HG02678 (cell line): ENCODE results near the gene CMIP.
"Not testable (repeated sequence)": the region's sequence is repeated elsewhere in the genome, so short reads cannot be mapped to it uniquely, and the experiment has no call there.

Experiments used
- ATAC-seq: cut with Tn5 transposase; IDR thresholded peaks from one replicate; pipeline ENCODE4 v1.9.1; 2021; ENCODE audit warnings: mild to moderate bottlenecking, moderate library complexity; ENCODE audit not compliant: unreplicated experiment

CMIP gene

GRCh38 chr16:81577272-81577671 lies 132.7 kb downstream of the CMIP start:
- not testable (repeated sequence) for ATAC-seq

- no peak for ATAC-seq
Observed at GRCh38 chr16:81578076-81578475, 133.5 kb downstream of the CMIP start.

GRCh38 chr16:81578636-81579413 lies 134.2 kb downstream of the CMIP start:
- no peak for ATAC-seq

GRCh38 chr16:81581107-81581506 lies 136.5 kb downstream of the CMIP start:
- no peak for ATAC-seq

- ATAC-seq = no peak
Observed at GRCh38 chr16:81582655-81583441, 138.2 kb downstream of the CMIP start.

GRCh38 chr16:81583893-81584631 lies 139.5 kb downstream of the CMIP start:
- no peak for ATAC-seq

- no peak for ATAC-seq
Observed at GRCh38 chr16:81585785-81586184, 141.2 kb downstream of the CMIP start.

- ATAC-seq = no peak
Observed at GRCh38 chr16:81586417-81586816, 141.8 kb downstream of the CMIP start.

- no peak for ATAC-seq
Observed at GRCh38 chr16:81586977-81587625, 142.5 kb downstream of the CMIP start.

GRCh38 chr16:81587626-81588160 lies 143.1 kb downstream of the CMIP start:
- ATAC-seq = no peak

GRCh38 chr16:81588326-81589081 lies 143.9 kb downstream of the CMIP start:
- no peak for ATAC-seq

GRCh38 chr16:81589975-81590650 lies 145.5 kb downstream of the CMIP start:
- ATAC-seq = no peak

- no peak for ATAC-seq
Observed at GRCh38 chr16:81590714-81591544, 146.3 kb downstream of the CMIP start.

GRCh38 chr16:81591545-81591870 lies 146.9 kb downstream of the CMIP start:
- ATAC-seq = no peak

GRCh38 chr16:81592353-81592866 lies 147.8 kb downstream of the CMIP start:
- ATAC-seq = no peak

- ATAC-seq = no peak
Observed at GRCh38 chr16:81593481-81593880, 148.9 kb downstream of the CMIP start.

GRCh38 chr16:81595629-81596292 lies 151.2 kb downstream of the CMIP start:
- ATAC-seq = no peak

GRCh38 chr16:81597079-81597658 lies 152.6 kb downstream of the CMIP start:
- ATAC-seq = no peak
